ENCODE measurements around the gene AK8. TPM values are rescaled to one million over a fixed set of nuclear protein-coding genes. Genes with fewer than 3 reads are reported as not detected.

Gene AK8
- total RNA-seq, 1 donor from 2014 or later = 0.46 TPM

DNA sequence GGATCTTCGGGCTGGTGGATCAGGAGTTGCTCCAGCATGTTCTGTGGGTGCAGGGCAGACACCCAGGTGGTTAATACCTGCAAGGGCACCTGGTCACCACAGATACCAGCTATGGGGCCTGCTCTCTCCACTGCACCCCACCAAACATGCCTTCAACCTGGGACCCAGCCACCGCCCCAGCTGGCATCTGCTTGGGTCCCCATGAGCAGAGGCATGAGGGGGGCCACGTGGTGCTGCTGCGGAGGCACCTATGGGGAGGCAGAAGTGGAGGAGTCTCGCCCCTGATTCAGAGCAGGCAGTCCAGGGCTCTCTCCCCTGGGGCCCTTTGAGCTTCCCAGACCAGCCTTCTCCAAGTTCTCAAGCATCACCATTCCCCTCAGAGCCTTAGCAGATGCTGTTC is 2.9 kb downstream of the AK8 start:
- H3K4me3 ChIP-seq (ENCODE audit: low read depth, low read length) = no peak overlapping the region
- no peak for TF ChIP-seq CTCF (conservative IDR thresholded peaks at IDR 0.05; ENCODE audit: low read depth, low read length)
- DNase-seq (ENCODE audit: low read depth) = no peak

- no peak overlapping the region for H3K4me3 ChIP-seq (ENCODE audit: low read depth, low read length)
- TF ChIP-seq CTCF (conservative IDR thresholded peaks at IDR 0.05; ENCODE audit: low read depth, low read length) = no peak
- DNase-seq (ENCODE audit: low read depth) = no peak
Observed at GRCh38 chr9:132873403-132873802, 4.7 kb downstream of the AK8 start.

GRCh38 chr9:132869266-132869665 is 8.8 kb downstream of the AK8 start:
- no peak for DNase-seq (ENCODE audit: low read depth)
- no peak for TF ChIP-seq CTCF (conservative IDR thresholded peaks at IDR 0.05; ENCODE audit: low read depth, low read length)
- no peak overlapping the region for H3K4me3 ChIP-seq (ENCODE audit: low read depth, low read length)

DNA sequence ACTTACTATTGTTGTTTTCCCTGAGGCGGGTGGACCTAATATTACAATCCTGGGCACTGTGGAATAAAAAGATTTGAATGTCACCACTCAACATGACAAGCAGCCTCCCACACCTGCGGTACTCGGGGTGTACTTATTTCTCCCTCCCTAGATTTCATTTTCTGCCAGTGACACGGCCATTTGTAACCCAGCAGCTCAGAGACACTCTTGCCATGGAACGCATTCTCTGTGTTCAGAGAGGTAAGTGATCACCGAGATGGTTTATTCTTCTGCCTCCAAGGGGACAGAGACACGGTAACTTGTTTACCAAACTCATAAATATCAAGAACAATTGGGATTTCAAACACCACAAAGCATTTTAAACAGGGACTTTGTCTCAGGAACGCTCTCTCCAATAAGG is 11.2 kb downstream of the AK8 start:
- no peak for TF ChIP-seq CTCF (conservative IDR thresholded peaks at IDR 0.05; ENCODE audit: low read depth, low read length)
- no peak overlapping the region for H3K4me3 ChIP-seq (ENCODE audit: low read depth, low read length)
- DNase-seq (ENCODE audit: low read depth) = no peak

GRCh38 chr9:132864691-132865090 is 13.4 kb downstream of the AK8 start:
- no peak for DNase-seq (ENCODE audit: low read depth)
- no peak for TF ChIP-seq CTCF (conservative IDR thresholded peaks at IDR 0.05; ENCODE audit: low read depth, low read length)
- H3K4me3 ChIP-seq (ENCODE audit: low read depth, low read length) = no peak overlapping the region

GRCh38 chr9:132864277-132864676 is 13.8 kb downstream of the AK8 start:
- no peak for TF ChIP-seq CTCF (conservative IDR thresholded peaks at IDR 0.05; ENCODE audit: low read depth, low read length)
- H3K4me3 ChIP-seq (ENCODE audit: low read depth, low read length) = no peak overlapping the region
- no peak for DNase-seq (ENCODE audit: low read depth)

- H3K4me3 ChIP-seq (ENCODE audit: low read depth, low read length) = no peak overlapping the region
- DNase-seq (ENCODE audit: low read depth) = no peak
- no peak for TF ChIP-seq CTCF (conservative IDR thresholded peaks at IDR 0.05; ENCODE audit: low read depth, low read length)
Observed at GRCh38 chr9:132863096-132863495, 15.0 kb downstream of the AK8 start.
